NB4 (cell line): Measurements from ENCODE around the gene TRIM38.

Experiments
- POLR2A ChIP-seq: IDR thresholded peaks from 2 replicates; pipeline ENCODE4 v1.6.1; 2011; ENCODE audit warnings: mild to moderate bottlenecking; ENCODE audit not compliant: insufficient read length; ENCODE audit errors: extremely low read depth
- TF ChIP-seq, protein P1 (sequence below): IDR thresholded peaks from one replicate; pipeline ENCODE4 v1.5.1; 2012; ENCODE audit warnings: low read depth, low read length
- TF ChIP-seq, protein P2 (sequence below): IDR thresholded peaks from 2 replicates; pipeline ENCODE4 v1.6.1; 2011; ENCODE audit warnings: low read depth, low read length

- TF ChIP-seq, protein P1, sequence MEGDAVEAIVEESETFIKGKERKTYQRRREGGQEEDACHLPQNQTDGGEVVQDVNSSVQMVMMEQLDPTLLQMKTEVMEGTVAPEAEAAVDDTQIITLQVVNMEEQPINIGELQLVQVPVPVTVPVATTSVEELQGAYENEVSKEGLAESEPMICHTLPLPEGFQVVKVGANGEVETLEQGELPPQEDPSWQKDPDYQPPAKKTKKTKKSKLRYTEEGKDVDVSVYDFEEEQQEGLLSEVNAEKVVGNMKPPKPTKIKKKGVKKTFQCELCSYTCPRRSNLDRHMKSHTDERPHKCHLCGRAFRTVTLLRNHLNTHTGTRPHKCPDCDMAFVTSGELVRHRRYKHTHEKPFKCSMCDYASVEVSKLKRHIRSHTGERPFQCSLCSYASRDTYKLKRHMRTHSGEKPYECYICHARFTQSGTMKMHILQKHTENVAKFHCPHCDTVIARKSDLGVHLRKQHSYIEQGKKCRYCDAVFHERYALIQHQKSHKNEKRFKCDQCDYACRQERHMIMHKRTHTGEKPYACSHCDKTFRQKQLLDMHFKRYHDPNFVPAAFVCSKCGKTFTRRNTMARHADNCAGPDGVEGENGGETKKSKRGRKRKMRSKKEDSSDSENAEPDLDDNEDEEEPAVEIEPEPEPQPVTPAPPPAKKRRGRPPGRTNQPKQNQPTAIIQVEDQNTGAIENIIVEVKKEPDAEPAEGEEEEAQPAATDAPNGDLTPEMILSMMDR = no peak
- no peak for TF ChIP-seq POLR2A
- TF ChIP-seq, protein P2, sequence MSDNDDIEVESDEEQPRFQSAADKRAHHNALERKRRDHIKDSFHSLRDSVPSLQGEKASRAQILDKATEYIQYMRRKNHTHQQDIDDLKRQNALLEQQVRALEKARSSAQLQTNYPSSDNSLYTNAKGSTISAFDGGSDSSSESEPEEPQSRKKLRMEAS = no peak
Measured at GRCh38 chr6:25922301-25922700, 40.3 kb upstream of the TRIM38 start.
